Mesenchymal stem cell (in vitro differentiated cells and primary cell): ENCODE results near the gene MARS2.
A peak's percentile ranks its signal among the peaks of the same experiment; 100 is the strongest.
"Not testable (repeated sequence)": the region's sequence is repeated elsewhere in the genome, so short reads cannot be mapped to it uniquely, and the experiment has no call there.

Experiments
- DNase-seq: peaks from one replicate; pipeline ENCODE4 v3.0.0-alpha.2; 2013
- H2AFZ ChIP-seq: one replicate; pipeline ENCODE4 v1.6.1; 2013; ENCODE audit warnings: low read depth, mild to moderate bottlenecking, control low read depth, inconsistent platforms, low read length, moderate library complexity
- H2AK5ac ChIP-seq: 2 replicates; pipeline ENCODE4 v1.6.1; 2013; ENCODE audit warnings: low read length, moderate library complexity, mild to moderate bottlenecking, inconsistent platforms; ENCODE audit not compliant: severe bottlenecking
- H2BK120ac ChIP-seq: one replicate; pipeline ENCODE4 v1.6.1; 2013; ENCODE audit warnings: low read depth, mild to moderate bottlenecking, inconsistent platforms, low read length, moderate library complexity
- H2BK12ac ChIP-seq, 2 experiments: one replicate each; pipeline ENCODE4 v1.6.1; 2013; ENCODE audit warnings: inconsistent platforms in 2 of 2, low read length in 2 of 2, mild to moderate bottlenecking in 2 of 2, moderate library complexity in 2 of 2, control low read depth in 1 of 2
- H2BK15ac ChIP-seq: one replicate; pipeline ENCODE4 v1.6.1; 2013; ENCODE audit warnings: mild to moderate bottlenecking, low read depth, inconsistent platforms; ENCODE audit not compliant: poor library complexity, severe bottlenecking
- H2BK5ac ChIP-seq: 2 replicates; pipeline ENCODE4 v1.6.1; 2013; ENCODE audit warnings: low read depth, mild to moderate bottlenecking, low read length, control low read depth, inconsistent platforms; ENCODE audit not compliant: poor library complexity, severe bottlenecking
- H3K14ac ChIP-seq, 2 experiments: one replicate each; pipeline ENCODE4 v1.6.1; 2013; ENCODE audit warnings: inconsistent platforms in 2 of 2, low read length in 2 of 2, control low read depth in 1 of 2, mild to moderate bottlenecking in 1 of 2, moderate library complexity in 1 of 2
- H3K18ac ChIP-seq, 2 experiments: one replicate each; pipeline ENCODE4 v1.6.1; 2013; ENCODE audit warnings: inconsistent platforms in 2 of 2, low read length in 2 of 2, control low read depth in 1 of 2, low read depth in 1 of 2, mild to moderate bottlenecking in 1 of 2
- H3K23ac ChIP-seq, 2 experiments: one replicate each; pipeline ENCODE4 v1.6.1; 2013; ENCODE audit warnings: inconsistent platforms in 2 of 2, low read length in 2 of 2, mild to moderate bottlenecking in 2 of 2, moderate library complexity in 2 of 2, control low read depth in 1 of 2
- H3K27ac ChIP-seq: 2 replicates; pipeline ENCODE4 v1.5.1; 2013; ENCODE audit warnings: mild to moderate bottlenecking, moderate library complexity, low read length, control low read depth, inconsistent platforms; ENCODE audit not compliant: poor library complexity, severe bottlenecking
- H3K27me3 ChIP-seq, 2 experiments: 2 replicates each; pipeline versions ENCODE4 v1.6.1 to v1.7.0; 2013; ENCODE audit warnings: low read length in 2 of 2, mild to moderate bottlenecking in 2 of 2, moderate library complexity in 2 of 2, control low read depth in 1 of 2, inconsistent platforms in 1 of 2; ENCODE audit not compliant: control insufficient read depth in 1 of 2, insufficient read depth in 1 of 2
- H3K36me3 ChIP-seq, 2 experiments: 2 replicates each; pipeline versions ENCODE4 v1.6.1 to v1.7.0; 2013; ENCODE audit warnings: low read length in 2 of 2, control low read depth in 1 of 2, inconsistent platforms in 1 of 2, low read depth in 1 of 2, mild to moderate bottlenecking in 1 of 2; ENCODE audit not compliant: insufficient read depth in 2 of 2, control insufficient read depth in 1 of 2
- H3K4ac ChIP-seq, 2 experiments: one replicate each; pipeline ENCODE4 v1.6.1; 2013; ENCODE audit warnings: inconsistent platforms in 2 of 2, low read length in 2 of 2, mild to moderate bottlenecking in 2 of 2, moderate library complexity in 2 of 2, control low read depth in 1 of 2, low read depth in 1 of 2
- H3K4me1 ChIP-seq: 2 replicates; pipeline ENCODE4 v1.6.1; 2013; ENCODE audit warnings: low read depth, low read length, control low read depth; ENCODE audit not compliant: control insufficient read depth, insufficient read depth
- H3K4me2 ChIP-seq: 2 replicates; pipeline ENCODE4 v1.6.1; 2013; ENCODE audit warnings: low read length, mild to moderate bottlenecking, inconsistent platforms; ENCODE audit not compliant: poor library complexity, severe bottlenecking
- H3K4me3 ChIP-seq, 2 experiments: 2 replicates each; pipeline versions ENCODE4 v1.5.1 to v1.7.0; 2013; ENCODE audit warnings: low read length in 2 of 2, mild to moderate bottlenecking in 2 of 2, control low read depth in 1 of 2, low read depth in 1 of 2; ENCODE audit not compliant: insufficient read depth in 1 of 2
- H3K79me1 ChIP-seq: replicated peaks from 2 replicates; pipeline ENCODE4 v1.6.1; 2013; ENCODE audit warnings: mild to moderate bottlenecking, control low read depth, low read length, inconsistent platforms; ENCODE audit not compliant: poor library complexity, severe bottlenecking
- H3K9ac ChIP-seq: 2 replicates; pipeline ENCODE4 v1.7.0; 2013; ENCODE audit warnings: mild to moderate bottlenecking, low read length, moderate library complexity
- H3K9me3 ChIP-seq: 2 replicates; pipeline ENCODE4 v1.7.0; 2013; ENCODE audit warnings: mild to moderate bottlenecking, low read length; ENCODE audit not compliant: control insufficient read depth
- H4K8ac ChIP-seq: one replicate; pipeline ENCODE4 v1.6.1; 2013; ENCODE audit warnings: inconsistent platforms, mild to moderate bottlenecking, low read length, moderate library complexity
- H4K91ac ChIP-seq: one replicate; pipeline ENCODE4 v1.6.1; 2013; ENCODE audit warnings: mild to moderate bottlenecking, low read length, inconsistent platforms
- WGBS: methylation state at CpG from one replicate; pipeline ENCODE4 v1.1.7; 2013; ENCODE audit warnings: mixed read lengths; 5-methylcytosine and 5-hydroxymethylcytosine counted together

MARS2 gene

GRCh38 chr2:197707316-197708213 is 2.4 kb downstream of the MARS2 start:
- Histone ChIP-seq H3K14ac (no peak overlapping the region), H3K4me1 (peaks cover 12% of the 10 kb centered on the region), H2AK5ac (peak overlapping the region; percentile 6), H3K79me1 (peaks cover 9% of the 10 kb centered on the region), H3K23ac (no peak overlapping the region), H4K91ac (no peak overlapping the region), H4K8ac (no peak overlapping the region), H2BK5ac (no peak overlapping the region), H3K36me3 (no peaks in the 10 kb centered on the region), H3K9ac (peak overlapping the region; percentile 87), H3K4me2 (peak overlapping the region; percentile 51), H3K18ac (no peak overlapping the region), H2BK15ac (no peak overlapping the region), H2AFZ (no peak overlapping the region), H3K9me3 (no peaks in the 10 kb centered on the region), H3K4ac (no peak overlapping the region), H3K4me3 (peak overlapping the region in 1 of 2 experiments; percentile 97), H3K27ac (no peak overlapping the region), H3K27me3 (no peaks in the 10 kb centered on the region), H2BK120ac (no peak overlapping the region), H2BK12ac (no peak overlapping the region)
- 0% methylated on average over 1 of the region's 4 CpGs for WGBS
- DNase-seq, result peak; percentile 68

DNA sequence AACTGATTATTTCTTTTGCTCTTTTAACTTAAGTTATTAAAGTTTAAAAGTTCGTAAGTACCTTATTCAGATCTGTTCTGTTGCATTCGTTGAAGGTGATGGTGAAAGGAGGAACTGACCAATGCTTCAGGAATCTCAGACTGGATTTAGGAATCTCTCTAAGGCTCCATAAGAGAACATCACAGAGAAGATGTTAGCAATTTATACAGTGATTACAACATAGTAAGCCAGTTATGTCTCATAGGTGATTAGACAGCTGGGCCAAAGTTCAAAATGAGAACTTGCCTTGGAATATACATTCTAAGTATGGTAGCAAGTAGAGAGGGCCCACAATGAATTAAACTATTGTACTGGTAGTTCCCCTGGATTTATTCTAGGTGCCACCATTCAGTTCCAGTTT is 3.2 kb downstream of the MARS2 start:
- Histone ChIP-seq H3K79me1 (peaks cover 9% of the 10 kb centered on the region), H3K36me3 (no peaks in the 10 kb centered on the region), H3K14ac (no peak overlapping the region), H3K9me3 (no peaks in the 10 kb centered on the region), H3K9ac (peak overlapping the region; percentile 87), H2BK120ac (no peak overlapping the region), H3K4me2 (no peak overlapping the region), H3K4me1 (peaks cover 12% of the 10 kb centered on the region), H4K91ac (no peak overlapping the region), H3K27ac (peak overlapping the region; percentile 14), H2BK15ac (no peak overlapping the region), H3K27me3 (no peaks in the 10 kb centered on the region), H4K8ac (no peak overlapping the region), H2AK5ac (no peak overlapping the region), H2BK5ac (no peak overlapping the region), H2BK12ac (no peak overlapping the region), H3K18ac (no peak overlapping the region), H2AFZ (no peak overlapping the region), H3K4ac (no peak overlapping the region), H3K23ac (no peak overlapping the region), H3K4me3 (peak overlapping the region in 1 of 2 experiments; percentile 97)
- WGBS, result 17% methylated on average over 2 of the region's 2 CpGs
- DNase-seq, result peak; percentile 49

DNA sequence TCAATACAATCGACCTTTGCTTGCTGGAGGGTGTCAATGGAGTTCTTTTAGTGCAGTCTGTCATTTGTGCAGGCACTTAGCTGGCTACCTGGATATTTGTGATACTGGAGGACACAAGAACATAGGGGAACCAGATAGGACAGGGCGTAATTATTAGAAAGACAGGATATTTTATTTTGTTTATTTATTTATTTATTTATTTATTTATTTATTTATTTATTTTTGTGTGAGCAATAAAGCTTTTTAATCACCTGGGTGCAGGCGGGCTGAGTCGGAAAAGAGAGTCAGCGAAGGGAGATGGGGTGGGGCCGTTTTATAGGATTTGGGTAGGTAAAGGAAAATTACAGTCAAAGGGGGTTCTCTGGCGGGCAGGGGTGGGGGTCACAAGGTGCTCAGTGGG is 4.0 kb downstream of the MARS2 start:
- H3K4me2 ChIP-seq, result not testable (repeated sequence)
- 85% methylated on average over 6 of the region's 7 CpGs for WGBS

GRCh38 chr2:197710424-197711042 is 5.4 kb downstream of the MARS2 start:
- H3K4me1 ChIP-seq, result peaks cover 12% of the 10 kb centered on the region
- no peak overlapping the region for H3K27ac ChIP-seq
- no peaks in the 10 kb centered on the region for H3K36me3 ChIP-seq
- H2BK120ac ChIP-seq, result no peak overlapping the region
- no peak for DNase-seq
- H2BK5ac ChIP-seq, result no peak overlapping the region
- H3K79me1 ChIP-seq, result peaks cover 8% of the 10 kb centered on the region
- no peak overlapping the region for H3K4ac ChIP-seq
- no peak overlapping the region for H3K18ac ChIP-seq
- H3K14ac ChIP-seq, result no peak overlapping the region
- no peak overlapping the region for H3K4me2 ChIP-seq
- H2AK5ac ChIP-seq, result no peak overlapping the region
- no peak overlapping the region for H4K91ac ChIP-seq
- no peak overlapping the region for H4K8ac ChIP-seq
- no peak overlapping the region for H3K23ac ChIP-seq
- H3K9me3 ChIP-seq, result no peaks in the 10 kb centered on the region
- H3K4me3 ChIP-seq, result no peak overlapping the region
- H2BK12ac ChIP-seq, result no peak overlapping the region
- H3K9ac ChIP-seq, result no peak overlapping the region
- no peaks in the 10 kb centered on the region for H3K27me3 ChIP-seq
- H2AFZ ChIP-seq, result no peak overlapping the region
- no peak overlapping the region for H2BK15ac ChIP-seq

More for the DNA sequence above, 4.0 kb downstream of the MARS2 start:
- H4K8ac ChIP-seq, H3K14ac ChIP-seq, H4K91ac ChIP-seq, DNase-seq, H3K27me3 ChIP-seq, H3K27ac ChIP-seq, H2AFZ ChIP-seq, H3K23ac ChIP-seq, H3K9me3 ChIP-seq, H2BK120ac ChIP-seq, H2BK12ac ChIP-seq, H3K18ac ChIP-seq, H3K4ac ChIP-seq, H3K79me1 ChIP-seq, H3K36me3 ChIP-seq, H2BK5ac ChIP-seq, H2BK15ac ChIP-seq: not testable (repeated sequence)
- Histone ChIP-seq H3K4me1 (peaks cover 12% of the 10 kb centered on the region), H3K9ac (peak overlapping the region; percentile 87), H2AK5ac (peak overlapping the region; percentile 2), H3K4me3 (peak overlapping the region in 1 of 2 experiments; percentile 97)
